SK-N-SH treated with all-trans-retinoic acid at 6 μM for 48 hours (cell line): ENCODE results near the gene AP1S2.

Experiments
- ATAC-seq: fragments of 200-7000 bp; cut with Tn5 transposase; 3 replicates; pipeline ENCODE4 v1.9.1; 2020; ENCODE audit warnings: mild to moderate bottlenecking, moderate library complexity
- ARNTL ChIP-seq: fragments of 450-650 bp; formaldehyde crosslinking; IDR thresholded peaks from 2 replicates; pipeline ENCODE4 v1.5.0; 2020; ENCODE audit warnings: low read depth, mild to moderate bottlenecking, moderate library complexity, borderline replicate concordance
- BACH2 ChIP-seq: fragments of 250-450 bp; sonication (Bioruptor Pico); IDR thresholded peaks from 2 replicates; pipeline ENCODE4 v1.9.0; 2021; ENCODE audit warnings: mild to moderate bottlenecking, borderline replicate concordance
- CREB5 ChIP-seq: fragments of 250-450 bp; sonication (Bioruptor Pico); IDR thresholded peaks from 2 replicates; pipeline ENCODE4 v1.5.1; 2020; ENCODE audit warnings: low read depth, mild to moderate bottlenecking, moderate library complexity
- CSDC2 ChIP-seq: fragments of 250-450 bp; sonication (Bioruptor Pico); IDR thresholded peaks from 2 replicates; pipeline ENCODE4 v1.5.0; 2020; ENCODE audit warnings: mild to moderate bottlenecking, moderate library complexity
- CSRNP3 ChIP-seq: fragments of 250-450 bp; sonication (Bioruptor Pico); IDR thresholded peaks from 2 replicates; pipeline ENCODE4 v1.5.1; 2021; ENCODE audit warnings: mild to moderate bottlenecking, moderate library complexity
- ESRRG ChIP-seq: fragments of 250-450 bp; sonication (Bioruptor Pico); IDR thresholded peaks from 2 replicates; pipeline ENCODE4 v1.6.1; 2021; ENCODE audit warnings: mild to moderate bottlenecking
- GLIS3 ChIP-seq: fragments of 250-450 bp; sonication (Bioruptor Pico); IDR thresholded peaks from 2 replicates; pipeline ENCODE4 v1.5.0; 2020; ENCODE audit warnings: mild to moderate bottlenecking, moderate library complexity
- ISL1 ChIP-seq: fragments of 250-450 bp; sonication (Bioruptor Pico); IDR thresholded peaks from 2 replicates; pipeline ENCODE4 v2.1.2; 2022; ENCODE audit warnings: mild to moderate bottlenecking, moderate library complexity
- OSR1 ChIP-seq: fragments of 250-450 bp; sonication (Bioruptor Pico); IDR thresholded peaks from 2 replicates; pipeline ENCODE4 v1.8.0; 2022; ENCODE audit warnings: moderate library complexity, mild to moderate bottlenecking, inconsistent platforms
- PATZ1 ChIP-seq: fragments of 250-450 bp; sonication (Bioruptor Pico); IDR thresholded peaks from 2 replicates; pipeline ENCODE4 v1.8.0; 2020; ENCODE audit warnings: mild to moderate bottlenecking, moderate library complexity, borderline replicate concordance
- POU6F1 ChIP-seq: fragments of 250-450 bp; sonication (Bioruptor Pico); IDR thresholded peaks from 2 replicates; pipeline ENCODE4 v1.8.0; 2021; ENCODE audit warnings: low read depth, mild to moderate bottlenecking, moderate library complexity, borderline replicate concordance
- PPARA ChIP-seq: fragments of 250-450 bp; sonication (Bioruptor Pico); IDR thresholded peaks from 2 replicates; pipeline ENCODE4 v1.5.0; 2020; ENCODE audit warnings: mild to moderate bottlenecking, borderline replicate concordance
- RARB ChIP-seq: fragments of 250-450 bp; sonication (Bioruptor Pico); IDR thresholded peaks from 2 replicates; pipeline ENCODE4 v1.8.0; 2021; ENCODE audit warnings: mild to moderate bottlenecking, moderate library complexity
- SNAI2 ChIP-seq: fragments of 250-450 bp; sonication (Bioruptor Pico); IDR thresholded peaks from 2 replicates; pipeline ENCODE4 v1.5.0; 2020; ENCODE audit warnings: mild to moderate bottlenecking, moderate library complexity
- TCF4 ChIP-seq: fragments of 250-450 bp; sonication (Bioruptor Pico); IDR thresholded peaks from 2 replicates; pipeline ENCODE4 v1.8.0; 2021; ENCODE audit warnings: mild to moderate bottlenecking, moderate library complexity, borderline replicate concordance
- TOX ChIP-seq: fragments of 250-450 bp; sonication (Bioruptor Pico); IDR thresholded peaks from 2 replicates; pipeline ENCODE4 v1.8.0; 2021; ENCODE audit warnings: mild to moderate bottlenecking, moderate library complexity, borderline replicate concordance
- TSHZ2 ChIP-seq: fragments of 250-450 bp; sonication (Bioruptor Pico); IDR thresholded peaks from 2 replicates; pipeline ENCODE4 v1.5.0; 2020; ENCODE audit warnings: mild to moderate bottlenecking, moderate library complexity
- ZC3H10 ChIP-seq: fragments of 250-450 bp; sonication (Bioruptor Pico); IDR thresholded peaks from 2 replicates; pipeline ENCODE4 v1.5.1; 2021; ENCODE audit warnings: mild to moderate bottlenecking, moderate library complexity
- ZFP30 ChIP-seq: fragments of 450-650 bp; formaldehyde crosslinking; IDR thresholded peaks from 2 replicates; pipeline ENCODE4 v1.5.0; 2022; ENCODE audit warnings: mild to moderate bottlenecking, moderate library complexity
- ZNF565 ChIP-seq: fragments of 450-650 bp; formaldehyde crosslinking; conservative IDR thresholded peaks from 2 replicates; pipeline ENCODE4 v1.5.0; 2020; ENCODE audit warnings: low read depth, mild to moderate bottlenecking, moderate library complexity
- ZNF70 ChIP-seq: fragments of 450-650 bp; formaldehyde crosslinking; IDR thresholded peaks from 2 replicates; pipeline ENCODE4 v1.5.0; 2020; ENCODE audit warnings: mild to moderate bottlenecking, moderate library complexity
- ZNF8 ChIP-seq: fragments of 450-650 bp; formaldehyde crosslinking; IDR thresholded peaks from 2 replicates; pipeline ENCODE4 v1.5.0; 2020; ENCODE audit warnings: mild to moderate bottlenecking, moderate library complexity

AP1S2 gene

GRCh38 chrX:15786915-15787314, 67.7 kb downstream of the AP1S2 start (continued):
- TF ChIP-seq TSHZ2 (CRISPR knock-in tag) (no peak), ZFP30 (no peak), RARB (CRISPR knock-in tag) (no peak), GLIS3 (no peak), ARNTL (CRISPR knock-in tag) (no peak), TOX (CRISPR knock-in tag) (no peak), CSDC2 (CRISPR knock-in tag) (no peak), ZC3H10 (CRISPR knock-in tag) (no peak), ZNF70 (CRISPR knock-in tag) (no peak), ESRRG (CRISPR knock-in tag) (no peak), ZNF8 (no peak), CSRNP3 (CRISPR knock-in tag) (no peak), TCF4 (CRISPR knock-in tag) (no peak), ZNF565 (CRISPR knock-in tag) (no peak), SNAI2 (CRISPR knock-in tag) (no peak)
- TF ChIP-seq, all 23 proteins: peak for 0

GRCh38 chrX:15785176-15785750, 69.3 kb downstream of the AP1S2 start:
- ATAC-seq, result no peak
- TF ChIP-seq PATZ1 (no peak), ZFP30 (no peak), TOX (CRISPR knock-in tag) (no peak), BACH2 (CRISPR knock-in tag) (no peak), SNAI2 (CRISPR knock-in tag) (no peak), ZNF565 (CRISPR knock-in tag) (no peak), POU6F1 (CRISPR knock-in tag) (no peak), CSRNP3 (CRISPR knock-in tag) (no peak), PPARA (CRISPR knock-in tag) (no peak)

GRCh38 chrX:15781961-15782699, 72.5 kb downstream of the AP1S2 start:
- ATAC-seq, result no peak
- TF ChIP-seq PATZ1 (no peak), POU6F1 (CRISPR knock-in tag) (no peak), BACH2 (CRISPR knock-in tag) (no peak), ESRRG (CRISPR knock-in tag) (no peak), OSR1 (CRISPR knock-in tag) (no peak), SNAI2 (CRISPR knock-in tag) (no peak), TOX (CRISPR knock-in tag) (no peak), CREB5 (CRISPR knock-in tag) (no peak), ZFP30 (no peak), ISL1 (no peak)
